Epidermal melanocyte (primary cell): ENCODE measurements around the gene ABCA7.

Experiments used
- DNase-seq: peaks from one replicate; pipeline ENCODE4 v3.0.0; 2011; ENCODE audit warnings: low spot score; ENCODE audit not compliant: insufficient read length

Gene ABCA7

GRCh38 chr19:1004204-1004802, 35.6 kb upstream of the ABCA7 start:
- DNase-seq, result no peak

GRCh38 chr19:1004803-1005664, 34.9 kb upstream of the ABCA7 start:
- DNase-seq, result no peak

- no peak for DNase-seq
Observed at GRCh38 chr19:1006711-1007398, 33.1 kb upstream of the ABCA7 start.

GRCh38 chr19:1007399-1008251, 32.3 kb upstream of the ABCA7 start:
- no peak for DNase-seq

GRCh38 chr19:1008268-1009040, 31.5 kb upstream of the ABCA7 start:
- no peak for DNase-seq

- DNase-seq, result no peak
Observed at GRCh38 chr19:1009041-1009980, 30.6 kb upstream of the ABCA7 start.

GRCh38 chr19:1009981-1010538, 29.8 kb upstream of the ABCA7 start:
- DNase-seq, result no peak

- no peak for DNase-seq
Observed at GRCh38 chr19:1010586-1011510, 29.1 kb upstream of the ABCA7 start.

GRCh38 chr19:1011831-1012333, 28.0 kb upstream of the ABCA7 start:
- no peak for DNase-seq

- DNase-seq, result no peak
Observed at GRCh38 chr19:1012334-1012733, 27.6 kb upstream of the ABCA7 start.

- no peak for DNase-seq
Observed at GRCh38 chr19:1013218-1013617, 26.7 kb upstream of the ABCA7 start.

- DNase-seq, result no peak
Observed at GRCh38 chr19:1014161-1015060, 25.5 kb upstream of the ABCA7 start.

GRCh38 chr19:1015061-1015781, 24.7 kb upstream of the ABCA7 start:
- DNase-seq, result no peak

- DNase-seq, result no peak
Observed at GRCh38 chr19:1015782-1016646, 23.9 kb upstream of the ABCA7 start.

- peak; percentile 60 for DNase-seq
Observed at GRCh38 chr19:1016647-1017114, 23.2 kb upstream of the ABCA7 start.
